GM06990 (cell line): ENCODE data around the gene PERM1.

Experiments used
- DNase-seq: peaks from one replicate; pipeline ENCODE4 v3.0.0-alpha.2; 2011; ENCODE audit not compliant: insufficient read length; ENCODE audit errors: extremely low read depth
- H3K27me3 ChIP-seq: replicated peaks from 2 replicates; pipeline ENCODE4 v1.6.0; 2011; ENCODE audit warnings: low read length; ENCODE audit not compliant: control insufficient read depth, insufficient read depth
- H3K36me3 ChIP-seq: 2 replicates; pipeline ENCODE4 v1.5.1; 2011; ENCODE audit warnings: low read length; ENCODE audit not compliant: control insufficient read depth, insufficient read depth
- H3K4me3 ChIP-seq: replicated peaks from 2 replicates; pipeline ENCODE4 v1.5.1; 2011; ENCODE audit warnings: low read depth, mild to moderate bottlenecking, control low read depth, low read length
- TF ChIP-seq, protein P1 (sequence below): IDR thresholded peaks from 2 replicates; pipeline ENCODE4 v1.5.1; 2011; ENCODE audit warnings: low read length, control low read depth, mild to moderate bottlenecking, inconsistent platforms; ENCODE audit not compliant: insufficient read depth, poor library complexity, severe bottlenecking

PERM1 gene

DNA sequence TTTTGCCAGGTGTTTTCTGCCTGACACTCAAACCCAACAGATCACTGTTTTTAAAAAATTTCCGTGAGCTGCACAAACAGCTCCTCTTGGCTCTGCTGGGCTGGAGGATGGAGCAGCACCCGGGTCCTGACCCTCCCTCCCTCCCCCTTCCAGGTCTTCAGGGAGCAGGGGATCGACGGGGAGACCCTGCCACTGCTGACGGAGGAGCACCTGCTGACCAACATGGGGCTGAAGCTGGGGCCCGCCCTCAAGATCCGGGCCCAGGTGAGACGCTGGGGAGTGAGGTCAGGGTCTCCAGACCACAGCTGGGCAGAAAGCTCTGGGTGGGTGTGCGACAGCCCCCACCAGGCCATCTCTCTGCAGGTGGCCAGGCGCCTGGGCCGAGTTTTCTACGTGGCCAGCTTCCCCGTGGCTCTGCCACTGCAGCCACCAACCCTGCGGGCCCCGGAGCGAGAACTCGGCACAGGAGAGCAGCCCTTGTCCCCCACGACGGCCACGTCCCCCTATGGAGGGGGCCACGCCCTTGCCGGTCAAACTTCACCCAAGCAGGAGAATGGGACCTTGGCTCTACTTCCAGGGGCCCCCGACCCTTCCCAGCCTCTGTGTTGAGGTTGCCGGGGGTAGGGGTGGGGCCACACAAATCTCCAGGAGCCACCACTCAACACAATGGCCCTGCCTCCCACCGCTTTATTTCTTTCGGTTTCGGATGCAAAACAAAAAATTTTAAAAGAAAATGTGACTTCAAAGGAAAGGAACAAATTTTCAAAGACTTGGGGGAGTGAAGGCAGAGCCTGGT is 38.1 kb downstream of the PERM1 start:
- DNase-seq: no peak
- Histone ChIP-seq H3K27me3 (peaks cover 4% of the 10 kb centered on the region; the same call in 1 of the 2 replicates), H3K4me3 (no peak overlapping the region), H3K36me3 (peaks cover 24% of the 10 kb centered on the region)
- TF ChIP-seq, protein P1, sequence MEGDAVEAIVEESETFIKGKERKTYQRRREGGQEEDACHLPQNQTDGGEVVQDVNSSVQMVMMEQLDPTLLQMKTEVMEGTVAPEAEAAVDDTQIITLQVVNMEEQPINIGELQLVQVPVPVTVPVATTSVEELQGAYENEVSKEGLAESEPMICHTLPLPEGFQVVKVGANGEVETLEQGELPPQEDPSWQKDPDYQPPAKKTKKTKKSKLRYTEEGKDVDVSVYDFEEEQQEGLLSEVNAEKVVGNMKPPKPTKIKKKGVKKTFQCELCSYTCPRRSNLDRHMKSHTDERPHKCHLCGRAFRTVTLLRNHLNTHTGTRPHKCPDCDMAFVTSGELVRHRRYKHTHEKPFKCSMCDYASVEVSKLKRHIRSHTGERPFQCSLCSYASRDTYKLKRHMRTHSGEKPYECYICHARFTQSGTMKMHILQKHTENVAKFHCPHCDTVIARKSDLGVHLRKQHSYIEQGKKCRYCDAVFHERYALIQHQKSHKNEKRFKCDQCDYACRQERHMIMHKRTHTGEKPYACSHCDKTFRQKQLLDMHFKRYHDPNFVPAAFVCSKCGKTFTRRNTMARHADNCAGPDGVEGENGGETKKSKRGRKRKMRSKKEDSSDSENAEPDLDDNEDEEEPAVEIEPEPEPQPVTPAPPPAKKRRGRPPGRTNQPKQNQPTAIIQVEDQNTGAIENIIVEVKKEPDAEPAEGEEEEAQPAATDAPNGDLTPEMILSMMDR: no peak

DNA sequence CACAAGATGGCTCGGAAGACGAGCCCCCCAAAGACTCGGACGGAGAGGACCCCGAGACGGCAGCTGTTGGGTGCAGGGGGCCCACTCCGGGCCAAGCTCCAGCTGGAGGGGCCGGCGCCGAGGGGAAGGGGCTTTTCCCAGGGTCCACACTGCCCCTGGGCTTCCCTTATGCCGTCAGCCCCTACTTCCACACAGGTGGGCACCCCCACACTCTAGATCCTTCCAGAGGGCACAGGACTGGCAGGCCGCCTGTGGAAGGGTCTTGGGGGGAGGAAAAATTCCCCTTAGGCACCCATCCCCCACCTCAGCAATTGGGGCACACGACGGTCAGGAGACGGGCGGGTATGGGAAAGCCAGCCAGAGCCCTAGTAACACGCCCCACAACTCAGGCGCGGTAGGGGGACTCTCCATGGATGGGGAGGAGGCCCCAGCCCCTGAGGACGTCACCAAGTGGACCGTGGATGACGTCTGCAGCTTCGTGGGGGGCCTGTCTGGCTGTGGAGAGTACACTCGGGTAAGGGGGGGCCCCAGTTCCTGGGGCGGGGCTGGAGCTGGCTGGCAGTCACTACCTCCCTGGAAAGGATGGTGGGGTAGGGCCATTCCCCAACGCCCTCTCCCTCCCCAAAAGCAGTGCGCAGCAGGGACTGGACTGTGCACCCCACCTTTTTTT is 38.9 kb downstream of the PERM1 start:
- DNase-seq: no peak

DNA sequence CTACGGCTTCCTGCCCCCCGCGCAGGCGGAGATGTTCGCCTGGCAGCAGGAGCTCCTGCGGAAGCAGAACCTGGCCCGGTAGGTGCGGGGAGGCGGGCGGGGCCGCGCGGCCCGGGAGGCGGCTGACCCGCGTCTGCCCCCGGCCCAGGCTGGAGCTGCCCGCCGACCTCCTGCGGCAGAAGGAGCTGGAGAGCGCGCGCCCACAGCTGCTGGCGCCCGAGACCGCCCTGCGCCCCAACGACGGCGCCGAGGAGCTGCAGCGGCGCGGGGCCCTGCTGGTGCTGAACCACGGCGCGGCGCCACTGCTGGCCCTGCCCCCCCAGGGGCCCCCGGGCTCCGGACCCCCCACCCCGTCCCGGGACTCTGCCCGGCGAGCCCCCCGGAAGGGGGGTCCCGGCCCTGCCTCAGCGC is 39.5 kb downstream of the PERM1 start:
- peaks cover 4% of the 10 kb centered on the region; the same call in 1 of the 2 replicates for H3K27me3 ChIP-seq
- peaks cover 12% of the 10 kb centered on the region for H3K36me3 ChIP-seq
- H3K4me3 ChIP-seq: no peak overlapping the region
- DNase-seq: no peak
- TF ChIP-seq, protein P1: no peak

More for the DNA sequence above, 38.9 kb downstream of the PERM1 start:
- Histone ChIP-seq H3K36me3 (peaks cover 17% of the 10 kb centered on the region), H3K4me3 (no peak overlapping the region), H3K27me3 (peaks cover 4% of the 10 kb centered on the region; the same call in 1 of the 2 replicates)
- TF ChIP-seq, protein P1: no peak

DNA sequence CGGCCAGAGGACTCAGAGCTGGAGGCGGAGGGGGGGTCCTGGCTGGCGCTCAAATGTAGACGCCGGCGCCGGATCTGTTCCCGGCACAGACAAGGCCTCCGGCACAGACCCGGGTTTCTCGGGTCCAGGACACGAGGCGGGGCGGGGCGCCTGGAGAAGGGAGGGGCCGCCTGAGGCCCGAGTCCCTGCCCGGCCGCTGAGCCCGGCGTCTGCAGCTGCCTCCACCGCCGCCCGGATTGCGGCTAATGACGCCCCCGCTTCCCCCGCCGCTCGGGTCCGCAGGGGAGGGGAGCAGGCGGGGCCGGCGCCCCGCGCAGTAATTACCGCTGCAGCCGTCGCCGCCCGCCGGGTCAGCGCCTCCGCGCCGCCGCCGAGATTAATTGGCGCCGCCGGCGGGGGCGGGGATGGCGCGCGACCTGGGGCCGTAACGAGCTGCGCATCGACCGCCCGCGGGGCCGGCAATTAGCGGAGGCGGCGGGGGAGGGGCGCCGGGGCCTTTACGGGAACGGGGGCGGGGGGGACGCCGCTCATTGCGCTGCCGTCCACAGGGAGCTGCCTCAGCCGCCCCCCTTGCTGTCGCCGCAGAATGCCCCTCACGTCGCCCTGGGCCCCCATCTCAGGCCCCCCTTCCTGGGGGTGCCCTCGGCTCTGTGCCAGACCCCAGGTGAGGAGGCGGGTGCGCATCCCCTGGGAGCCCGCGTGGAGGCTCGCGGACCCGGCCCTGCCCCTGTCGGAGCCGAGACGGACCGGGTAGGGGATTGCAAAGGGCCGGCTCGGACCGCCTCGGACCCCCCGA is 40.1 kb downstream of the PERM1 start:
- peaks cover 4% of the 10 kb centered on the region; the same call in 1 of the 2 replicates for H3K27me3 ChIP-seq
- TF ChIP-seq, protein P1: no peak
- DNase-seq: no peak
- no peak overlapping the region; the same call in 1 of the 2 replicates for H3K4me3 ChIP-seq
- H3K36me3 ChIP-seq: peaks cover 10% of the 10 kb centered on the region

DNA sequence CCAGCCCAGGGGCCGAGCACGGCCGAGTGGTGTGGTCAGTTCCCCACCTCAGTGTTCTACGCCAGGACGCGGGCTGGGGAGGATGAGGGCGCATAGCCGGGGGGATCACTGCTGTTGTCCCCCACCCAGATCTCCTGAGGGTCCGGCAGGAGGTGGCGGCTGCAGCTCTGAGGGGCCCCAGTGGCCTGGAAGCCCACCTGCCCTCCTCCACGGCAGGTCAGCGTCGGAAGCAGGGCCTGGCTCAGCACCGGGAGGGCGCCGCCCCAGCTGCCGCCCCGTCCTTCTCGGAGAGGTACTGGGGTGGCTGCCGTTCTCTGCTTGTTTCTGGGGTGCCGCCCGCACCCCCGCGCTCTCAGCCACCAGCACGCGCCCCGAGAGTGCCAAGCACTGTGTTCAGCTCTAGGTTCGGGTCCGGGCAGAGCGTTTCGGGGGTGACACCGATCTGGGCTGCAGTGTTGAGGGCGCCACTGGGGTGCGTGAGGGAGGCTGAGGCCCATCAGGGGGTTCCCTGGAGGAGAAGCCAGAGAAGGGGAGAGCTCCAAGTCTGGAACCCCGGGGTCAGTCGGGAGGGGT is 40.8 kb downstream of the PERM1 start:
- DNase-seq: no peak
- H3K36me3 ChIP-seq: peaks cover 6% of the 10 kb centered on the region
- H3K27me3 ChIP-seq: peaks cover 4% of the 10 kb centered on the region; the same call in 1 of the 2 replicates
- TF ChIP-seq, protein P1: no peak
- H3K4me3 ChIP-seq: no peak overlapping the region; the same call in 1 of the 2 replicates
